ENCODE results near the gene SULT1E1.

The SULT1E1 gene

GRCh38 chr4:69800599-69800998 lies 59.3 kb downstream of the SULT1E1 start:
- no peak for TF ChIP-seq FOXM1 (IDR thresholded peaks at IDR 0.05; ENCODE audit: borderline replicate concordance, low read depth)
- no peak for TF ChIP-seq MAX (IDR thresholded peaks at IDR 0.05)
- no peak for TF ChIP-seq NFIC (IDR thresholded peaks at IDR 0.05)
- no peak for TF ChIP-seq CEBPB (IDR thresholded peaks at IDR 0.05)
- no peak for TF ChIP-seq TCF12 (IDR thresholded peaks at IDR 0.05; ENCODE audit: low read depth)
- TF ChIP-seq TEAD4 (IDR thresholded peaks at IDR 0.05): no peak
- no peak for TF ChIP-seq EGR1 (IDR thresholded peaks at IDR 0.05)
- no peak for TF ChIP-seq ZBTB7A (IDR thresholded peaks at IDR 0.05; ENCODE audit: low read depth)
- TF ChIP-seq TAF1 (IDR thresholded peaks at IDR 0.05; ENCODE audit: low read depth): no peak
- no peak for TF ChIP-seq REST (IDR thresholded peaks at IDR 0.05; ENCODE audit: low read depth)
- TF ChIP-seq CREB1 (IDR thresholded peaks at IDR 0.05; ENCODE audit: low read depth): no peak
- no peak for TF ChIP-seq USF1 (IDR thresholded peaks at IDR 0.05)
- no peak for TF ChIP-seq RAD21 (IDR thresholded peaks at IDR 0.05; ENCODE audit: low read depth)
- no peak for TF ChIP-seq EP300 (IDR thresholded peaks at IDR 0.05; ENCODE audit: borderline replicate concordance)
- TF ChIP-seq YY1 (IDR thresholded peaks at IDR 0.05; ENCODE audit: low read depth): no peak

GRCh38 chr4:69799337-69799736 lies 60.6 kb downstream of the SULT1E1 start:
- TF ChIP-seq CEBPB (IDR thresholded peaks at IDR 0.05) (no peak), REST (IDR thresholded peaks at IDR 0.05; ENCODE audit: low read depth) (no peak), NFIC (IDR thresholded peaks at IDR 0.05) (no peak), FOXM1 (IDR thresholded peaks at IDR 0.05; ENCODE audit: borderline replicate concordance, low read depth) (no peak), YY1 (IDR thresholded peaks at IDR 0.05; ENCODE audit: low read depth) (no peak)

- TF ChIP-seq NFIC (IDR thresholded peaks at IDR 0.05) (no peak), YY1 (IDR thresholded peaks at IDR 0.05; ENCODE audit: low read depth) (no peak), CREB1 (IDR thresholded peaks at IDR 0.05; ENCODE audit: low read depth) (no peak), TCF12 (IDR thresholded peaks at IDR 0.05; ENCODE audit: low read depth) (no peak), TAF1 (IDR thresholded peaks at IDR 0.05; ENCODE audit: low read depth) (no peak), TEAD4 (IDR thresholded peaks at IDR 0.05) (no peak), EP300 (IDR thresholded peaks at IDR 0.05; ENCODE audit: borderline replicate concordance) (no peak), EGR1 (IDR thresholded peaks at IDR 0.05) (no peak), FOXM1 (IDR thresholded peaks at IDR 0.05; ENCODE audit: borderline replicate concordance, low read depth) (no peak), ZBTB7A (IDR thresholded peaks at IDR 0.05; ENCODE audit: low read depth) (no peak), MAX (IDR thresholded peaks at IDR 0.05) (no peak), REST (IDR thresholded peaks at IDR 0.05; ENCODE audit: low read depth) (no peak), USF1 (IDR thresholded peaks at IDR 0.05) (no peak), CEBPB (IDR thresholded peaks at IDR 0.05) (no peak), RAD21 (IDR thresholded peaks at IDR 0.05; ENCODE audit: low read depth) (no peak)
Measured at GRCh38 chr4:69793732-69794131, 66.2 kb downstream of the SULT1E1 start.
